Stromal cell of bone marrow (primary cell): ENCODE data around the gene NGRN.

Source experiments
- DNase-seq: peaks from one replicate; pipeline ENCODE4 v3.0.0-alpha.2; 2012; ENCODE audit warnings: low read depth

NGRN gene, protein sequence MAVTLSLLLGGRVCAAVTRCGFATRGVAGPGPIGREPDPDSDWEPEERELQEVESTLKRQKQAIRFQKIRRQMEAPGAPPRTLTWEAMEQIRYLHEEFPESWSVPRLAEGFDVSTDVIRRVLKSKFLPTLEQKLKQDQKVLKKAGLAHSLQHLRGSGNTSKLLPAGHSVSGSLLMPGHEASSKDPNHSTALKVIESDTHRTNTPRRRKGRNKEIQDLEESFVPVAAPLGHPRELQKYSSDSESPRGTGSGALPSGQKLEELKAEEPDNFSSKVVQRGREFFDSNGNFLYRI

DNA sequence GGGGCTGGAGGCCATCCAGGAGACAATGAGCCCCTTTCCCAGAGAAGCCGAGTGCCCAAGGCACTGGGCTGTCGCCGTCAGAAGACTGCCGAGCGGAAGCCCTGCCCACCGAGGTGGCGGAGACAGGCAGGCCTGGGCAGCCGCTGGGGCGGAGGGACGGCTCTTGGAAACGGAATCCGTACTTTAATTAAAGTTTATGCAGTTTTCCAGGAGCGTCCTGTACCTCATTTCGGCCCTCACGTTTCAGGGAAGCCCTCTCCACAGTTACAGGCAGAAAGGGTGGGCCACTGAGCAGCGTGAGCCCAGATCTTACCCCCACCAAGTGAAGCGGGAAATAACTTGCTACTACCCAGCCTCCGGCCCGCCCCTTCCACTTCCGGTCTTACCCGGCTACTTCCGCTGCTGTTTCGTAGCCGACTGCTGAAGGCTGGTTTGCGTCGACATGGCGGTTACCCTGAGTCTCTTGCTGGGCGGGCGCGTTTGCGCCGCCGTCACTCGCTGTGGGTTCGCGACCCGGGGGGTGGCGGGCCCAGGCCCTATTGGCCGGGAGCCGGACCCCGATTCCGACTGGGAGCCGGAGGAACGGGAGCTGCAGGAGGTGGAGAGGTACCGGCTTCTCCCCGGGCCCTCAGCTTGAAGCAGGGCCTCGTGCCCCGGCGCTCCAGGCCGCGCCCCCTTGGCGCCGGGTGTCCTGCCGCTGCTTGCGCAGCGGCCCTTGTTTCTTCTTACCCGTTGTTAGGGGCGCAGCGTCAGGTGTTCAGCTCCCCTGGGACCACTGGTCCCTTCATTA, at the start of gene NGRN:
Gene NGRN (plus strand): TSS at position 402 of the 790 bp plus-strand sequence. CDS start 41 bp downstream, at position 443.
- DNase-seq, result peak; percentile 83

DNA sequence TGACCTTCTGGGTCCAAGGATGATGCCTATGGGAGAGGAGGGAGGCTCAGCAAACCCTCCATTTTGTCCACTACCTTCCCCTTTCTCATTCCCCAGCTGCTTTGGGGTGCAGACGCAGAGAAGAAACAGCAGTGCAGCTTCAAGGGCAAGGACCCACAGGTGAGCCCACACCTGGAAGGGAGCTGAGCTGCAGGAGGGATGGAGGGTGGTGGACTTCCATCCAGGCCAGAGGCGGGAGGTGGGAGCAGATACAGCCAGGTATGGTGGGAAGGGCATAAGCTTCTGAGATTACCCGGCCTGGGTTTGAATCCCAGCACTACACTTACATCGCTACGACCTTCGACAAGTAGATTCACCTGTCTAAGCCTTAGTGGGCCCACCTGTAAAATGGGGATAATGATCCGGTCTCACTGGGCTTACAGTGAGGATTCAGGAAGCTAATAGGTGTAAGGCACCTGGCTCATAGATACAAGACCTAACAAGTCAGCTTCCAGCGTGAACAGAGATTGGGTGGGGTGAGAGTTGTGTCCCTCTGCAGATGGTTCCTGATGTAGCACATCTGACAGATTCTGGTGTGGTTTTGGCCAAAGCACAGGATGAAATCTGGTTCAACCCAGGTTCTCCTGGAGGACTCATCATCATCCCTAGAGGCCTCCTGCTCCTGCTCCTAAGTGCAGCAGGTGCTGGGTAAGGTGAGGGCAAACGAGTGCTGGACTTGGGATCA, 47.6 kb upstream of the NGRN start:
- DNase-seq, result no peak

DNA sequence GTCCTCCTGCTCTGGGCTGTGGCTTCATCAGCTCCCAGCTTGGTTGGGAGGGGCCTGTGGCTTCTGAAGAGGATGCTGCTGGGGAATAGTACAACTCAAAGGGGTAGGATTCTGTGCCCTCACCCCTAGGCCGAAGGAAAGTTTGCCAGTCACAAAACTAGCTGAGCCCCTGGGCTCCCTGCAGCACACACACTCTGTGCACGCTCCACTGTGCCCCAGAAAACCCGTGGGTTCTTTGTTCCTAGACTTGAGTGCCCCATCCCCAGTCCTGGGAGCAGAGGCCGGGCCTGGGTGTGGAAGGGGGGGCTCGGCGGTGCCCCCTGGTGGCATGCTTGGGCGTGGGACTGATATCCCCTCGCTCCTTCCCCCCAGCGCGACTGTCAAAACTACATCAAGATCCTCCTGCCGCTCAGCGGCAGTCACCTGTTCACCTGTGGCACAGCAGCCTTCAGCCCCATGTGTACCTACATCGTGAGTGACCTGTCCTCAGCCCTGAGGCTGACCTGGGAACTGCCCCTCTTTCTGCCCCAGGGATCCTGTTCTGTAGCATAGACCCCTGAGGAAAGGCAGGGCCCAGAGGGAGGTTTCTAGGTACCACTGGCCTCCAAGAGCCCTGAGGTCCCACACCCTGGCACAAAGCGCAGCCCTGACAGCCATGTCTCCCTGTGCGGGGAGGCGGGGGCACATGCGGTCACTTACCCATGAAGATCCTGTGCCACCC, 45.9 kb upstream of the NGRN start:
- no peak for DNase-seq

GRCh38 chr15:90221246-90221900, 44.1 kb upstream of the NGRN start:
- DNase-seq, result peak; percentile 86

- no peak for DNase-seq
Observed at GRCh38 chr15:90222547-90222946, 42.9 kb upstream of the NGRN start.

DNA sequence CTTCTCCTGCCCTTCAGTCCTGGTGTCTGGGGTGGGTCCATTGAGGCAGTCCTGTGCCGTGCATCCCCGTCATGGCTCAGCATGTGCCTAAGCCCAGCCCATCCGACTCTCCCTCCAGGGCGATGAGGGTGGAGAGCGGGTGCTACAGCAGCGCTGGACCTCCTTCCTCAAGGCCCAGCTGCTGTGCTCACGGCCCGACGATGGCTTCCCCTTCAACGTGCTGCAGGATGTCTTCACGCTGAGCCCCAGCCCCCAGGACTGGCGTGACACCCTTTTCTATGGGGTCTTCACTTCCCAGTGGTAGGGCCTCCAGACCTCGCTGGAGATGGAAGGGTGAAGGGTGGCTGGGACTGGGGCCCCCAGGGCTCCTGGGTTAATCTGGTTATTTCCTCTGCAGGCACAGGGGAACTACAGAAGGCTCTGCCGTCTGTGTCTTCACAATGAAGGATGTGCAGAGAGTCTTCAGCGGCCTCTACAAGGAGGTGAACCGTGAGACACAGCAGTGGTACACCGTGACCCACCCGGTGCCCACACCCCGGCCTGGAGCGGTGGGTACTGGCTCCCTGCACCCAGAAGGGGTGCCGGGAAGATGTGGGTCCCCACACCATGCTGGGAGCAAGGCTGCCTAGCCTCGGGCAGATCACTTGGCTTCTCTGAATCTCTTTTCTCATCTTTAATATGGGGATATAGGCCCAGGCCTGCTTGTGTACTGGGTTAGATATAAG, 41.9 kb upstream of the NGRN start:
- DNase-seq, result no peak

DNA sequence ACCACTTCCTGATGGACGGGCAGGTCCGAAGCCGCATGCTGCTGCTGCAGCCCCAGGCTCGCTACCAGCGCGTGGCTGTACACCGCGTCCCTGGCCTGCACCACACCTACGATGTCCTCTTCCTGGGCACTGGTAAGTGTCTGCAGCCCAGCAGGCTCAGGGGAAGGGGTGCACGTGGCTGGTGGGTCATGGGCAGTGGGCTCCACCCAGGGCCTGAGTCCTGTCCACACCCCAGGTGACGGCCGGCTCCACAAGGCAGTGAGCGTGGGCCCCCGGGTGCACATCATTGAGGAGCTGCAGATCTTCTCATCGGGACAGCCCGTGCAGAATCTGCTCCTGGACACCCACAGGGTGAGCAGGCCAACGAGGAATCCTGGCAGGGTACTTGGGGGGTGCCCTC, 40.4 kb upstream of the NGRN start:
- no peak for DNase-seq

GRCh38 chr15:90225504-90226234, 39.8 kb upstream of the NGRN start:
- no peak for DNase-seq

DNA sequence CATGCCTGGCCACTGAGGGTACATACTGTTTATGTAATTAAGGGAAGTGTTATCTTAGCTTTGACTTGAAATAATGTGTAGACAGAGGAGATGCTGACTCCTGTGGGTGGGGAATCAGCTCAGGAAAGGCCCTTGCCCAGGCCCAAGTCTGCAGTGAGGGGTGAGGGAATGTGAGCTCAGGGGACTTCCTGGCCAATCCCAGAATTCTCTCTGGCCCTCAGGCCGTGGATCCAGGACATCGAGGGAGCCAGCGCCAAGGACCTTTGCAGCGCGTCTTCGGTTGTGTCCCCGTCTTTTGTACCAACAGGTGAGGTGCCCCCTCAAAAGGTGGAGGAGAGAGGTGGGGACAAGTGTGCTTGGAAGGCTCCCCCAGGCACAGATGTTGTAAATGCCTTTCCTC, 38.1 kb upstream of the NGRN start:
- DNase-seq, result no peak

GRCh38 chr15:90227816-90228772, 37.4 kb upstream of the NGRN start:
- DNase-seq, result no peak

DNA sequence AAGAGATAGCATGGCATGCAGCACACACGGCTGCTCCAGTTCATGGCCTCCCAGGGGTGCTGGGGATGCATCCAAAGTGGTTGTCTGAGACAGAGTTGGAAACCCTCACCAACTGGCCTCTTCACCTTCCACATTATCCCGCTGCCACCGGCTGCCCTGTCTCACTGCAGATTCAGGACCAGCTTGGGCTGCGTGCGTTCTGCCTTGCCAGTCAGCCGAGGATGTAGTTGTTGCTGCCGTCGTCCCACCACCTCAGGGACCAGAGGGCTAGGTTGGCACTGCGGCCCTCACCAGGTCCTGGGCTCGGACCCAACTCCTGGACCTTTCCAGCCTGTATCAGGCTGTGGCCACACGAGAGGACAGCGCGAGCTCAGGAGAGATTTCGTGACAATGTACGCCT, 36.5 kb upstream of the NGRN start:
- DNase-seq, result no peak

DNA sequence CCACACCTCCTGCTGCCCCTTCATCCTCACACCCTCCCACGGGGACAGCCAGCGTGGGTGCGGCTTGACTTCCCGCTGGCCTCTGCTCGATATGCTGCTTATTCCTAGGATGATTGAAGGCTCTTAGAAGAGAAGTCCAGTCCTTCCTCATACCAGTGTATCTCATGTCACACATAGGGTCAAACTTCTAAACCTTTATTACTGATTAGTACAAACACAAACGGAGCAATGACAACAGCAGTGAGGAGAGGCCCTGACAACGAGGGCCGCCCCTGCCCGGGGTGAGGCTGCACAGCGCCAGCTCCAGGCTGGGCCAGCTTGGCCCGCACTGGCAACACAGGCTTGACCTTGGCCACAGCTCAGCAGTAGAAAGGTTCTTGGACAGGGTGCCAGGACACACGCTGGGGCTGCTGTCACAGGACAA, 35.4 kb upstream of the NGRN start:
- DNase-seq, result no peak

DNA sequence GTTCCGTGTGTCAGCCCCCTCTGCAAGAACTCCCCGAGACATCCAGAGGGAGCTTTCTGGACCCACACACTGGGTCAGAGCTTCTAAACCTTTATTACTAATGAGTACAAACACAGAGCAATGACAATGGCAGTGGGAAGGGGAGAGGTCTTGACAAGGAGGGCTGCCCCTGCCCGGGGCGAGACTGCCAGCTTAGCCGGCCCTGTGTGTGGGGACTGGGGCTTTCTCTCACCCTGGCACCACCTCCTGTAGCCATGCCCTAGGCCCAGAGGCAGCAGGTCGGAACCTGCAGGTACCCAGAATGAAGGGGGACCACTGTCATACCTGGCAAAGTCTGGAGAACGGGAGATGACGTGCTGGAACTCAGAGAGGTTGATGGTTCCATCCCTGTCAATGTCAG, 34.9 kb upstream of the NGRN start:
- DNase-seq, result no peak

GRCh38 chr15:90231028-90232017, 34.1 kb upstream of the NGRN start:
- no peak for DNase-seq

DNA sequence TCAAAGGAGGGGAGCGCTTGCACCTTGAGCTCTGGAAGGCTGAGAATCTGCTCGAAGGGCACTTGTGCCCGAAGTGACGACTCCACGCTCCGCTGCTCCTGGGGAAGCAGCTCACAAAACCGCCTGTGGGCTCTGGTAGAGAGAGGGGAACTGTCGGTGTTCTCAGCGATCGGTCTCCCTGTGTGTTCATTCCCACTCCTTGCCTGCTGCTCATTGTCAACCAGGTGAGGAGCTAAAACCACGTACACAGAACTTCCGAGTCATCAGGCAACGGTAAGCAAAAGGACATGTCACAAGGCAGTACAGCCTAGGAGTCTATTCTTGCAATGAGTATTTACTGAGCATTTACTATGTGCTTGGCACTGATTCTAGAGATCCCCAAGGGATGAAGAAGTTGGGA, 33.3 kb upstream of the NGRN start:
- no peak for DNase-seq

DNA sequence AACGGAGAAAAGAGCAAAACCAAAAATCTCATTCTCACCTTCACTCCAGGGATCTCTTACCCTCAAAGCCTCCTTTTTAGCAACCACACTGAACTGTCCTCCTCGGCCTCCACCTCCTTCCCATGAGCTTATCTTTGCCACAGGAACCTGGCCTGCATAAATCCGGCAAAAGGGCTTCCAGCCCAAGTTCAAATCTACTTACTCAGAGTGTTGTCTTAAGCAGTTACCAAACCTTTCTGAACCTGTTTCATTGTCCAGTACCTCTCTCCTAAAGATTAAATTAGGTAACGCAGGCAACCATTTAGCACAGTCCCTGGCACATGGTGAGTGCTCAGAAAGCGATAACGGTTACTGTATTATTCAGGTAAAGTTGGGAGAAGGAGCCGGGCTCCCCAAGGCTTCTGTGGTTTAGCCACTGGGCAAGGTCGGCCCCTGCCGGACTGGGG, 32.5 kb upstream of the NGRN start:
- no peak for DNase-seq

- DNase-seq, result peak; percentile 95
Observed at GRCh38 chr15:90233387-90234095, 31.9 kb upstream of the NGRN start, which contains the start of gene CIB1. CIB1 (minus strand) TSS chr15:90233941; CDS start chr15:90233885, 56 bp downstream.
